Choroid plexus epithelial cell (primary cell): ENCODE data around the gene NUP62.

Source experiments
- DNase-seq: peaks from one replicate; pipeline ENCODE4 v3.0.0-alpha.2; 2010; ENCODE audit warnings: low read depth
- H3K4me3 ChIP-seq: 2 replicates; pipeline ENCODE4 v1.5.1; 2011; ENCODE audit warnings: low read depth, mild to moderate bottlenecking, control low read depth, low read length, moderate library complexity
- TF ChIP-seq, protein P1 (sequence below): conservative IDR thresholded peaks from 2 replicates; pipeline ENCODE4 v1.5.1; 2011; ENCODE audit warnings: low read depth, mild to moderate bottlenecking, control low read depth, inconsistent platforms, low read length, moderate library complexity

Gene NUP62

DNA sequence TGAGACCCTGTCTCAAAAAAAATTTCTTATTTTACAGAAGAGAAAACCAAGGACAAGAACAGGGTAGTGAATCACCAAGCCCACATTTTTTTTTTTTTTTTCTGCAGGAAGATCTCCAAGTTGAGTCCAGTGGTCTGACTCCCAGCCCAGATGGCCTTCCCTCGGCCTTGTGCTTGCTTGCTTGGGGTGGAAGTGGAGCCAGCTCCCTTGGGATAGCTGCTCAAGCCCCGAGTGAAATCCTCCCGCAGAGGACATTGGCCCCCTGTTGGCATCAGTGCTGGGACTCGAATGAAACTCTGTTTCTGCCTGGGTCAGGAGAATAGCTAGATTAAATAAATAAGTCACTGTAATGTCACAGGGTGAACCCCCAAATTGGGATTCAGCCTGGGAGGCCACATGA, 9.4 kb upstream of the NUP62 start:
- no peak overlapping the region for H3K4me3 ChIP-seq
- TF ChIP-seq, protein P1, sequence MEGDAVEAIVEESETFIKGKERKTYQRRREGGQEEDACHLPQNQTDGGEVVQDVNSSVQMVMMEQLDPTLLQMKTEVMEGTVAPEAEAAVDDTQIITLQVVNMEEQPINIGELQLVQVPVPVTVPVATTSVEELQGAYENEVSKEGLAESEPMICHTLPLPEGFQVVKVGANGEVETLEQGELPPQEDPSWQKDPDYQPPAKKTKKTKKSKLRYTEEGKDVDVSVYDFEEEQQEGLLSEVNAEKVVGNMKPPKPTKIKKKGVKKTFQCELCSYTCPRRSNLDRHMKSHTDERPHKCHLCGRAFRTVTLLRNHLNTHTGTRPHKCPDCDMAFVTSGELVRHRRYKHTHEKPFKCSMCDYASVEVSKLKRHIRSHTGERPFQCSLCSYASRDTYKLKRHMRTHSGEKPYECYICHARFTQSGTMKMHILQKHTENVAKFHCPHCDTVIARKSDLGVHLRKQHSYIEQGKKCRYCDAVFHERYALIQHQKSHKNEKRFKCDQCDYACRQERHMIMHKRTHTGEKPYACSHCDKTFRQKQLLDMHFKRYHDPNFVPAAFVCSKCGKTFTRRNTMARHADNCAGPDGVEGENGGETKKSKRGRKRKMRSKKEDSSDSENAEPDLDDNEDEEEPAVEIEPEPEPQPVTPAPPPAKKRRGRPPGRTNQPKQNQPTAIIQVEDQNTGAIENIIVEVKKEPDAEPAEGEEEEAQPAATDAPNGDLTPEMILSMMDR: no peak
- no peak for DNase-seq

DNA sequence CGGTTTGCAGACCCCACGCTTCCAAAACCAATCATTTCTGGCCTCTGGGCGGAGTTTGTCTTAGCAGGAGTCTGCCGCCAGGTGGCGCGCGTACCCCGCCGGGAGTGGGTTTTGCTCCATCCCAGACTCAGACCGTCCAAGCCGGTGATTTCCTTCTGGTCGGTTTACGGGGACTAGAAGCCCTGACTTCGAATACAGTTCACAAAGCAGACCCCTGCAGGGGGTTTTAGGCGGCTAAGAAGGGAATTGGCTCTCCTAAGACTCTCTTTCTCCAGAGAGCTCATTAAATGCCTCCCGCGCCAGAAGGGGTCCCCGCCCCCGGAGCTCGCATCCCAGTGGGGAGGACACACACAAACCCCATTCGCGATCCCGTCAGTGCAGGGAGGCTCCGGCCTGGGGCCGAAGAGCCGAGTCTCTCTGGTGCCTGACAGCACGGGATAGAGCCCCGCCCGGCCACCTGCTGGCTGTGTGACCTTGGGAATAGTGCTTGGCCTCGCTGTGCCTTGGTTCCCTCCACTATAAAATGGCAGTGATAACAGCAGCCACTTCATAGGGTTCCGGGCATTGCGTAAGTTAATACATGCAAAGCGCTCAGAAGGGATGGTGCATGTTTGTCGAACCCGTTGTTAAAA, 8.6 kb upstream of the NUP62 start:
- TF ChIP-seq, protein P1: peak; percentile 98
- DNase-seq: peak; percentile 76
- peak overlapping the region; percentile 0 for H3K4me3 ChIP-seq

DNA sequence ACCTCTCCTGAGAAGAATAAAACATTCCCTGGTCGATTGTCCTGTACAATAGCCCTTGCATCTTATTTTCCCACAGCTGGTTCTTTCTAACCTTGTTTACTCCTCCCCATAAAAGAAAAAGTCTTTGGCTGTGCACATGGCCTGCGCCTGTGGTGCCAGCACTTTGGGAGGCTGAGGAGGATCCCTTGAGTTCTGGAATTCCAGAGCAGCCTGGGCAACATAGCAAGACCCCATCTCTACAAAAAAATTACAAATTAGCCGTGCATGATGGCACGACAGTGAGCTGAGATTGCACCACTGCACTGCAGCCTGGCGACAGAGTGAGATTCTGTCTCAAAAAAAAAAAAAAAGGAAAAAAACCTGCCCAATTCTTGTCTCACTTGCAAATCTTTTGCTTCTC, 7.2 kb upstream of the NUP62 start:
- DNase-seq: no peak
- TF ChIP-seq, protein P1: no peak
- H3K4me3 ChIP-seq: no peak overlapping the region

DNA sequence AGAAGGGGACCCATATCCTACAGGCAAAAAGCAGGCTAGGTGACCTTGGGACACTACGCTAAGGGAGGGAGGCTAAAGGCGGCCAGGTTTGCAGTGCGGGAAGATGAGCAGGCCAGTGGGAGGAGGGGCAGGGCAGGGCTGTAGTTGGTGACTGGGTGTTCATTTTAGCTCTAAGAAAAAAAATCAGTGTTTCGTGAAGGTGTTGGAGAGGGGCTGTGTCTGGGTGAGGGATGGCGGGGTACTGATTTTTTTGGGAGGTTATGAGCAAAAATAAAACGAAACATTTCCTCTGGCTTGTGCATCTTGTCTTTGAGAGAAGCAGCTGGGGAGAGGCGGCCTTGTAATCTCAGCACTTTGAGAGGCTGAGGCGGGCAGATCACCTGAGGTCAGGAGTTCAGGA, 4.3 kb upstream of the NUP62 start:
- no peak for DNase-seq
- TF ChIP-seq, protein P1: no peak
- no peak overlapping the region for H3K4me3 ChIP-seq

DNA sequence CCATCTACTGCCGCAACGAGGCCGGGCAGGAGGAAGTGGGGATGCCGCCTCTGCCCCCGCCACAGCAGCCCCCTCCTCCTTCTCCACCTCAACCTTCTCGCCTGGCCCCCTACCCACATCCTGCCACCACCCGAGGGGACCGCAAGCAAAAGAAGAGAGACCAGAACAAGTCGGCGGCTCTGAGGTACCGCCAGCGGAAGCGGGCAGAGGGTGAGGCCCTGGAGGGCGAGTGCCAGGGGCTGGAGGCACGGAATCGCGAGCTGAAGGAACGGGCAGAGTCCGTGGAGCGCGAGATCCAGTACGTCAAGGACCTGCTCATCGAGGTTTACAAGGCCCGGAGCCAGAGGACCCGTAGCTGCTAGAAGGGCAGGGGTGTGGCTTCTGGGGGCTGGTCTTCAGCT, 3.4 kb upstream of the NUP62 start:
- H3K4me3 ChIP-seq: no peak overlapping the region
- TF ChIP-seq, protein P1: no peak
- no peak for DNase-seq

DNA sequence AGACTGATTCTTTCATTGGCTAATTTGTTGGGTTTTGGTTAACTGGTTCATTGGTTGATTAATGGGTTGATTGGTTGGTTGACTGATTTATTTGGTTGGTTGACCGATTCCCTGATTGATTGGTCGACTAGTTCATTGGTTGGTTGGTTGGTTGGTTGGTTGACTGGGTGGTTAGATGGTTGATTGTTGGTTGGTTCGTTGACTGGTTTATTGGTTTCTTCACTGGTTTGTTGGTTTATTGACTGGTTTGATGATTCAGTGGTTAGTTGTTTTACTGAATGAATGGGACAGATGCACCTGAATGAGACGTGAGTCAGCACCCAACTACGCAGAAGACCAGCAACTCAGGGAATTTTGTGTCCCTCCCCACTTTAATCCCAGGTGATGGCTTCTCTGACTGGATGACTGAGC, 2.7 kb upstream of the NUP62 start:
- DNase-seq: no peak
- H3K4me3 ChIP-seq: no peak overlapping the region
- TF ChIP-seq, protein P1: no peak

DNA sequence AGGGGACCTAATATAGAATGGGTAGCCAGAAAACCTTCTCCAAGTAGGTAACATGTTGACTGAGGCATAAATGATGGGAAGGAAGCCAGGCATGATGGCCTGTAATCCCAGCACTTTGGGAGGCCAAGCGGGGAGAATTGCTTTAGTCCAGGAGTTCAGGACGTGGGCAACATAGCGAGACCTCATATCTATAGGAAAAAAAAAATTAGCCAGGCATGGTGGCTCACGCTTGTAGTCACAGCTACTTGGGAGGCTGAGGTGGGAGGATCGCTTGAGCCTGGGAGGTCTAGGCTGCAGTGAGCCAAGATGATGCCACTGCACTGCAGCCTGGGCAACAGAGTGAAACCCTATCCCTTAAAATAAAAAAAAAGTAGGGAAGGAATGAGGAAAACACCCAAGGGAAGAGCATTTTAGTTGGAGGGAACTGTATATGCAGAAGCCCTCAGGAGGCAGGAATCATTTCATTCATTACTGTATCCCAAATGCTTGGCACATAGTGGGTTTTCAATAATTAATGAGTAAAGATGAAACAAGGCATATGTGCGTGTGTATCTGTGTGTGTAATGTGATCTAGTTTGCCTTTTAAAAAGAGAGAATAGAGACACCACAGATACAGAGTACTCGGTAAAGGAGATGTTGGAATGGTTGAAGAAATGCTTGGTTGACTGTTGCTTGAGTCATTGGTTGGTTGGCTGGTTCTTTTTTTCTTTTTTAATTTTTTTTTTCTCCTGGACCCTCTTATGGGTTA, 2.2 kb upstream of the NUP62 start:
- H3K4me3 ChIP-seq: no peak overlapping the region
- DNase-seq: no peak
- TF ChIP-seq, protein P1: no peak
